Neural cell (in vitro differentiated cells): Measurements from ENCODE around the gene CELA3B. TPM values are rescaled to one million over a fixed set of nuclear protein-coding genes. Genes with fewer than 3 reads are reported as not detected.

Experiments
- H2AFZ ChIP-seq: fragments of 200-600, 300-800 bp; sonication (generic), shearing (Covaris generic); 2 replicates; pipeline ENCODE4 v1.6.0; 2014; ENCODE audit warnings: low read depth, mild to moderate bottlenecking, antibody characterized with exemption, low read length, moderate library complexity
- H3F3A ChIP-seq: fragments of 200-600 bp; shearing (Covaris generic); 2 replicates; pipeline ENCODE4 v1.6.1; 2016; ENCODE audit warnings: mild to moderate bottlenecking, moderate library complexity, mixed read lengths, antibody characterized with exemption, low read length; ENCODE audit not compliant: insufficient read depth, poor library complexity, severe bottlenecking
- H3K27ac ChIP-seq: fragments of 200-600, 300-800 bp; sonication (generic), shearing (Covaris generic); 2 replicates; pipeline ENCODE4 v1.5.1; 2014; ENCODE audit warnings: mild to moderate bottlenecking, low read length, moderate library complexity
- H3K27me3 ChIP-seq: fragments of 300-800, 200-600 bp; sonication (generic), shearing (Covaris generic); 2 replicates; pipeline ENCODE4 v1.6.0; 2014; ENCODE audit warnings: mild to moderate bottlenecking, low read depth, low read length, moderate library complexity; ENCODE audit not compliant: insufficient read depth
- H3K36me3 ChIP-seq: fragments of 300-800, 200-600 bp; sonication (generic), shearing (Covaris generic); 2 replicates; pipeline ENCODE4 v1.5.1; 2014; ENCODE audit warnings: mild to moderate bottlenecking, antibody characterized with exemption, low read length, moderate library complexity; ENCODE audit not compliant: insufficient read depth
- H3K4me2 ChIP-seq: fragments of 300-800, 200-600 bp; sonication (generic), shearing (Covaris generic); 2 replicates; pipeline ENCODE4 v1.6.0; 2014; ENCODE audit warnings: mild to moderate bottlenecking, low read length
- H3K4me3 ChIP-seq: fragments of 300-800, 200-600 bp; sonication (generic), shearing (Covaris generic); 2 replicates; pipeline ENCODE4 v1.5.1; 2014; ENCODE audit warnings: mild to moderate bottlenecking, low read length, moderate library complexity
- H3K79me2 ChIP-seq: fragments of 200-600 bp; shearing (Covaris generic); replicated peaks from 2 replicates; pipeline ENCODE4 v1.6.0; 2014; ENCODE audit warnings: mild to moderate bottlenecking, low read length, moderate library complexity; ENCODE audit not compliant: insufficient read depth
- H3K9ac ChIP-seq: fragments of 300-800, 200-600 bp; sonication (generic), shearing (Covaris generic); 2 replicates; pipeline ENCODE4 v1.6.1; 2016; ENCODE audit warnings: mild to moderate bottlenecking, low read length, mixed read lengths
- H3K9me2 ChIP-seq: fragments of 200-600 bp; shearing (Covaris generic); 2 replicates; pipeline ENCODE4 v1.6.1; 2016; ENCODE audit warnings: mild to moderate bottlenecking, low read length, mixed read lengths; ENCODE audit not compliant: insufficient read depth
- H3K9me3 ChIP-seq: fragments of 200-600, 300-800 bp; sonication (generic), shearing (Covaris generic); 2 replicates; pipeline ENCODE4 v1.6.1; 2016; ENCODE audit warnings: mild to moderate bottlenecking, mixed run types, low read length, moderate library complexity, mixed read lengths
- H4K20me1 ChIP-seq: fragments of 200-600 bp; shearing (Covaris generic); 2 replicates; pipeline ENCODE4 v1.6.1; 2016; ENCODE audit warnings: mild to moderate bottlenecking, mixed run types; ENCODE audit not compliant: insufficient read depth
- CTCF ChIP-seq: fragments of 450-650 bp; IDR thresholded peaks from 2 replicates; pipeline ENCODE4 v1.5.1; 2014; ENCODE audit warnings: antibody characterized with exemption, mild to moderate bottlenecking, moderate library complexity; ENCODE audit not compliant: poor library complexity, severe bottlenecking
- EP300 ChIP-seq: fragments of 450-650 bp; conservative IDR thresholded peaks from 2 replicates; pipeline ENCODE4 v1.6.1; 2014; ENCODE audit warnings: antibody characterized with exemption, mild to moderate bottlenecking, moderate library complexity; ENCODE audit not compliant: poor library complexity, severe bottlenecking
- EZH2 ChIP-seq: fragments of 200-600, 300-800 bp; shearing (Covaris generic), sonication (generic); IDR thresholded peaks from 2 replicates; pipeline ENCODE4 v1.6.1; 2014; ENCODE audit warnings: antibody characterized with exemption, low read length, borderline replicate concordance, mild to moderate bottlenecking; ENCODE audit not compliant: insufficient read depth, poor library complexity, severe bottlenecking
- MXI1 ChIP-seq: fragments of 450-650 bp; conservative IDR thresholded peaks from 2 replicates; pipeline ENCODE4 v1.6.1; 2014; ENCODE audit warnings: antibody characterized with exemption, mild to moderate bottlenecking; ENCODE audit not compliant: poor library complexity, severe bottlenecking
- POLR2AphosphoS5 ChIP-seq: IDR thresholded peaks from 2 replicates; pipeline ENCODE4 v1.6.1; 2012
- RAD21 ChIP-seq: fragments of 450-650 bp; conservative IDR thresholded peaks from 2 replicates; pipeline ENCODE4 v1.6.1; 2014; ENCODE audit warnings: antibody characterized with exemption, mild to moderate bottlenecking, moderate library complexity
- SMC3 ChIP-seq: fragments of 450-650 bp; conservative IDR thresholded peaks from 2 replicates; pipeline ENCODE4 v1.6.1; 2014; ENCODE audit warnings: antibody characterized with exemption, mild to moderate bottlenecking, moderate library complexity; ENCODE audit not compliant: poor library complexity
- TAF1 ChIP-seq: IDR thresholded peaks from 2 replicates; pipeline ENCODE4 v1.6.1; 2012; ENCODE audit warnings: low read depth
- polyA plus RNA-seq: library from polyadenylated mRNA; depleted of rRNA; stranded (reverse); fragments of >200 nt; gene quantifications from 2 replicates; pipeline ENCODE4 v1.2.3, GENCODE V29; 2014
- TF ChIP-seq, protein P1 (sequence below): IDR thresholded peaks from 2 replicates; pipeline ENCODE4 v1.6.1; 2012; ENCODE audit warnings: borderline replicate concordance

Gene CELA3B
- polyA plus RNA-seq, 1 donor from 2014 or later = not detected

DNA sequence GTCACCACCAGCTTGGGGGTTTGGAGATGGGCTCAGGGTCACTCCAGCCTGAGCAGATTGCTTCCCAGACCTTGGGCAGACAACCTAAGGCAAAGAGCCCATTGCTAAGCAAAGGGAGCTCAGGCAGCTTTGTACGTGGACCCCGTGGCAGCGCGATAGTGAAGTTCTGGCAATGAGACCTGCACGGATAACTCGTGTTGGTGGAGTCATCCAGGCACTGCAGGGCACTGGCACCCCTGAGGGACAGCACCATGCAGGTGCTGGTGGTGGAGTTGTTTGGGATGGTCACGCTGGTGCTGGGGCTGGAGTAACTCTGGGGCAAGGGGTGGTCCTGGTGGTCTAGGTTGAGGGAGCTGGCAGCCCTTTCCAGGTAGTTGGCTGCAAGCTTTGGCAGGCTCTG lies 26.1 kb upstream of the CELA3B start:
- no peaks in the 10 kb centered on the region for H3K9me3 ChIP-seq
- H3K27ac ChIP-seq = no peak overlapping the region
- H3K4me2 ChIP-seq = no peak overlapping the region
- no peaks in the 10 kb centered on the region for H3F3A ChIP-seq
- no peaks in the 10 kb centered on the region for H3K36me3 ChIP-seq
- no peaks in the 10 kb centered on the region for H3K27me3 ChIP-seq
- TF ChIP-seq SMC3 (no peak), TAF1 (no peak), CTCF (no peak), EP300 (no peak), EZH2 (no peak), RAD21 (no peak), MXI1 (no peak), POLR2AphosphoS5 (no peak)
- TF ChIP-seq, protein P1, sequence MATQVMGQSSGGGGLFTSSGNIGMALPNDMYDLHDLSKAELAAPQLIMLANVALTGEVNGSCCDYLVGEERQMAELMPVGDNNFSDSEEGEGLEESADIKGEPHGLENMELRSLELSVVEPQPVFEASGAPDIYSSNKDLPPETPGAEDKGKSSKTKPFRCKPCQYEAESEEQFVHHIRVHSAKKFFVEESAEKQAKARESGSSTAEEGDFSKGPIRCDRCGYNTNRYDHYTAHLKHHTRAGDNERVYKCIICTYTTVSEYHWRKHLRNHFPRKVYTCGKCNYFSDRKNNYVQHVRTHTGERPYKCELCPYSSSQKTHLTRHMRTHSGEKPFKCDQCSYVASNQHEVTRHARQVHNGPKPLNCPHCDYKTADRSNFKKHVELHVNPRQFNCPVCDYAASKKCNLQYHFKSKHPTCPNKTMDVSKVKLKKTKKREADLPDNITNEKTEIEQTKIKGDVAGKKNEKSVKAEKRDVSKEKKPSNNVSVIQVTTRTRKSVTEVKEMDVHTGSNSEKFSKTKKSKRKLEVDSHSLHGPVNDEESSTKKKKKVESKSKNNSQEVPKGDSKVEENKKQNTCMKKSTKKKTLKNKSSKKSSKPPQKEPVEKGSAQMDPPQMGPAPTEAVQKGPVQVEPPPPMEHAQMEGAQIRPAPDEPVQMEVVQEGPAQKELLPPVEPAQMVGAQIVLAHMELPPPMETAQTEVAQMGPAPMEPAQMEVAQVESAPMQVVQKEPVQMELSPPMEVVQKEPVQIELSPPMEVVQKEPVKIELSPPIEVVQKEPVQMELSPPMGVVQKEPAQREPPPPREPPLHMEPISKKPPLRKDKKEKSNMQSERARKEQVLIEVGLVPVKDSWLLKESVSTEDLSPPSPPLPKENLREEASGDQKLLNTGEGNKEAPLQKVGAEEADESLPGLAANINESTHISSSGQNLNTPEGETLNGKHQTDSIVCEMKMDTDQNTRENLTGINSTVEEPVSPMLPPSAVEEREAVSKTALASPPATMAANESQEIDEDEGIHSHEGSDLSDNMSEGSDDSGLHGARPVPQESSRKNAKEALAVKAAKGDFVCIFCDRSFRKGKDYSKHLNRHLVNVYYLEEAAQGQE = no peak
- no peak overlapping the region for H3K4me3 ChIP-seq
- H2AFZ ChIP-seq = no peak overlapping the region
- H3K9ac ChIP-seq = no peak overlapping the region
- H4K20me1 ChIP-seq = no peaks in the 10 kb centered on the region
- no peaks in the 10 kb centered on the region for H3K79me2 ChIP-seq
- H3K9me2 ChIP-seq = no peaks in the 10 kb centered on the region

DNA sequence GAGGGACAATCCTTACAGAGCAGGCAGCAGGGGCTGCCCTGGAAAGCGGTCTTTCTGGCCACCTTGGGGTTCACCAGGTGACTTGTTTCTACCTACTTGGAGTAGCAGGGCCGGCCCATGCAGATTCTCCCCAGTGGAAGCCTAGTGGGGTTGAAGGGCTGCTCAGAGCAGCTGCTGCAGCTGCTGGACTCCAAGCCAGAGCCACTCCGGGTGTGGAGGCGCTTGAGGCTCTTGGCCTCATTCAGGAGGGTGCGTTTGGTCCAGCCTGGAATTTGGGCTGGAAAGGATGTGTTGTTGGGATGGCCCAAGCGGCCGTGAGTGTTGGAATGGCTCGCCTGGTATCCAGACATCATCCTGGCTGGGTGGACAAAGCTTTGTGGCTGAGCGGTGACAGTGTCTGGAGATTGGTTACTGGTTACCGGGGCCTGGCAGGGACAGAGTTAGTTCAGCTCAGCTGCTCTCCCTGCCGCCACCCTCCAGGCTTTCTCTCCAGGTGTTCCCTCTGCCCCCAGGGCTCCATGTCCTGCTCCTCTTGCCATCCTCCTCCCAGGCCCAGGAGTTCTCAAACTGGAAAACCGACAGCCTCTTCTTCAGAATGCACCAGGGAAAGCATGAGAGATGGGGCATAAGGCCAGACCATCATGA lies 25.5 kb upstream of the CELA3B start:
- Histone ChIP-seq H3K27ac (no peak overlapping the region), H4K20me1 (no peaks in the 10 kb centered on the region), H3K9ac (no peak overlapping the region), H3K27me3 (no peaks in the 10 kb centered on the region), H3K36me3 (no peaks in the 10 kb centered on the region), H3F3A (no peaks in the 10 kb centered on the region), H3K79me2 (no peaks in the 10 kb centered on the region), H3K4me2 (no peak overlapping the region), H3K9me2 (no peaks in the 10 kb centered on the region), H2AFZ (no peak overlapping the region), H3K9me3 (no peaks in the 10 kb centered on the region), H3K4me3 (no peak overlapping the region)
- TF ChIP-seq EZH2 = no peak
- no peak for TF ChIP-seq CTCF
- no peak for TF ChIP-seq MXI1
- no peak for TF ChIP-seq RAD21
- TF ChIP-seq TAF1 = no peak
- no peak for TF ChIP-seq POLR2AphosphoS5
- no peak for TF ChIP-seq EP300
- TF ChIP-seq SMC3 = no peak
- TF ChIP-seq, protein P1 = no peak
